ENCODE results near the gene TRIM25. TPM values are rescaled to one million over a fixed set of nuclear protein-coding genes. Genes with fewer than 3 reads are reported as not detected.

The TRIM25 gene
- total RNA-seq, 1 donor from 2014 or later = 25.6 TPM

DNA sequence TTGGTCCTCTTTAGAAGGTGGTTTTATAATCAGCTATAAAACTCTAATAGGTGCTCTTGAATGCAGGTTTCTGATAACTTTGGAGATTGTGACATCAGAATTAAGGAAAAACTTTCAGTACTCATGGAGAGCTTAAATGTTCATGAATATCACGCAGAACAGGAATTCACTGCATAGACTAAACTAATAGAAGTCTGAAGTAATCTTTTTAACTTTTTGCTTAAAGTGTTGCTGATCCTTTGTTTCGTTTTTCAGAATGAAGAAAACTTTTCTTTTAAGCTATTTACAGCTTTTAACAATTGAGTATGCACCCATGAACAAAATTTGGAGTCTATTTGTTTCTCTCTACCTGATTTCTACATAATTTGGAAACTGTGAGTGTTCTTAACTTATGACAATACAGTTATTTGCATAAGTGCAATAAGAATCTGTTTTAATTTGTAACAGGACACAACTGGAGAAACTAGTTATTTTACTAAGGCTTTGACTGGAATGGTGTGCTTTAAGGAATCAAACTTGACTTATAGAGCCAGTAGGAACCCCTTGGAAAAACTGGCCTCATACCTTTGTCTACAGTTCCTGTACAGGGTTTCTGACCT, 17.0 kb upstream of the TRIM25 start:
- Mint-ChIP-seq H3K9me3 (peaks cover 12% of the 10 kb centered on the region), H3K27me3 (ENCODE audit: low read depth) (no peaks in the 10 kb centered on the region), H3K4me1 (no peaks in the 10 kb centered on the region), H3K36me3 (ENCODE audit: low read depth) (peaks cover 42% of the 10 kb centered on the region), H3K27ac (ENCODE audit: unreplicated experiment) (no peak overlapping the region), H3K4me3 (no peak overlapping the region)
- TF ChIP-seq, protein P1, sequence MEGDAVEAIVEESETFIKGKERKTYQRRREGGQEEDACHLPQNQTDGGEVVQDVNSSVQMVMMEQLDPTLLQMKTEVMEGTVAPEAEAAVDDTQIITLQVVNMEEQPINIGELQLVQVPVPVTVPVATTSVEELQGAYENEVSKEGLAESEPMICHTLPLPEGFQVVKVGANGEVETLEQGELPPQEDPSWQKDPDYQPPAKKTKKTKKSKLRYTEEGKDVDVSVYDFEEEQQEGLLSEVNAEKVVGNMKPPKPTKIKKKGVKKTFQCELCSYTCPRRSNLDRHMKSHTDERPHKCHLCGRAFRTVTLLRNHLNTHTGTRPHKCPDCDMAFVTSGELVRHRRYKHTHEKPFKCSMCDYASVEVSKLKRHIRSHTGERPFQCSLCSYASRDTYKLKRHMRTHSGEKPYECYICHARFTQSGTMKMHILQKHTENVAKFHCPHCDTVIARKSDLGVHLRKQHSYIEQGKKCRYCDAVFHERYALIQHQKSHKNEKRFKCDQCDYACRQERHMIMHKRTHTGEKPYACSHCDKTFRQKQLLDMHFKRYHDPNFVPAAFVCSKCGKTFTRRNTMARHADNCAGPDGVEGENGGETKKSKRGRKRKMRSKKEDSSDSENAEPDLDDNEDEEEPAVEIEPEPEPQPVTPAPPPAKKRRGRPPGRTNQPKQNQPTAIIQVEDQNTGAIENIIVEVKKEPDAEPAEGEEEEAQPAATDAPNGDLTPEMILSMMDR (conservative IDR thresholded peaks at IDR 0.05) = no peak
- DNase-seq (ENCODE audit: low read depth, low spot score) = no peak

DNA sequence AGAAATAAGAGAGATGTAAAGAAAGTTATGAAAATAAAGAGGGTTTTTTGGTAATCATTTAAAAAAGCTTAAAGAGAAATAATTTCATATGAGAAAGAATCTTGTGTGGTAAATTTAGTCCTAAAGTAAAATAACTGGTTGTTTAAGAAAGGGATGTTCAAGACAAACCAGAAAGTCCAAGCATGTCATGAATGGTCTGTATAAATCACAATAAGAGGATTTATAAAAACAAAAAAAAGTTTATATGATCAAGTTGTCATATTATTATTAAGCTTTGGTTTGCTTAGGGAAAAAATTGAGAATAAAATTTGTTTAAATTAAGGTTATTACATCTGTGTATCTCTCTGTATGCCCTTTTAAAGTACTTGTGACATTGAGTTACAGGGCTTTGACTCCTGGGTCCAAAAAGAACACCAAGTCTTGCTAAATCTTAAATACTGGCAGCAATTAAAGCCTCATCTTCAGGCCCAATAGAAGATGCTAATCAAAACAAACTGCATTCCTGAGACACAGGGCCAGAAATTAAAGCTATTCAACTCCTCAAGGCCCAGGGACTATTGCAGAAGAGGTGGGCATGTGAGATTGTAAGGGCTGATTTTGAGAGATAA, 15.6 kb upstream of the TRIM25 start:
- H3K27ac Mint-ChIP-seq (ENCODE audit: unreplicated experiment) = no peak overlapping the region
- peaks cover 16% of the 10 kb centered on the region for H3K9me3 Mint-ChIP-seq
- no peak overlapping the region for H3K4me3 Mint-ChIP-seq
- no peak for DNase-seq (ENCODE audit: low read depth, low spot score)
- peaks cover 39% of the 10 kb centered on the region for H3K36me3 Mint-ChIP-seq (ENCODE audit: low read depth)
- TF ChIP-seq, protein P1 (conservative IDR thresholded peaks at IDR 0.05) = no peak
- H3K27me3 Mint-ChIP-seq (ENCODE audit: low read depth) = no peaks in the 10 kb centered on the region
- H3K4me1 Mint-ChIP-seq = no peaks in the 10 kb centered on the region

DNA sequence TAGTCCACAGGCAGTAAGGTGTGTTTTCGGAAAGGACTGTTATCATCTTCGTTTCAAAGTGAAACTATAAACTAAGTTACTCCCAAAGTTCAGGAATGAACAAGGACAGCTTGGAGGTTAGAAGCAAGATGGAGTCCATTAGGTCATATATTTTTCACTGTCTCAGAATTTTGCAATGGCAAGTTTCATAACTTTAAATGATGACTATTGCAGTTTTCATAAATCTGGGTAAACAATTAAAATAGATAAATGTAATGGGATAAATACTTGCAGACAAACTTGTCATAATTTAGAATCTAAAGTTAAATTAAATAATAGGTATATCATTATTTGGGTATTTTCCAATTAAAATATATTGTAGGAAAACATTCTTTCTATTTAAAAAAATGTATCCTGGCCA, 14.7 kb upstream of the TRIM25 start:
- TF ChIP-seq, protein P1 (conservative IDR thresholded peaks at IDR 0.05) = no peak
- Mint-ChIP-seq H3K27ac (ENCODE audit: unreplicated experiment) (no peak overlapping the region), H3K4me1 (no peaks in the 10 kb centered on the region), H3K4me3 (no peak overlapping the region), H3K27me3 (ENCODE audit: low read depth) (no peaks in the 10 kb centered on the region), H3K36me3 (ENCODE audit: low read depth) (peaks cover 30% of the 10 kb centered on the region), H3K9me3 (peaks cover 16% of the 10 kb centered on the region)
- no peak for DNase-seq (ENCODE audit: low read depth, low spot score)

DNA sequence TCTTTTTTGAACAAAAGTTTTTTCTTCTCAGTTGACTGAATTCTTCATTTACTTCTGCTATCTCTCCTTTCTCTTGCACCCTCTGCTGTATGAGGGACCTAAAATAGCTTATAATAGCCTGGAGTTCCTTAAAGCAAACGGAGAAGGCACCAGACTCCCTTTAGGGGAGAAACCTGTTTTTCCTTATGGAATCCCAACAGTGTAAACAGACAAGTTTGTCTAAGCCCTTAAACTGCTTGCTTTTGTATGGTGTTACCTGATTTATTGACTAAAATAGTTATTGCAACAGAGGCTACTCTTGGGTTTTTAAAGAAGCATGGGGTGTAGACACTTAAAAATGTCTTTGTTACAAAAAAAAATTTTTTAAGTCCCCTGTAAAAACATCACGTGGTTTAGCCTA, 12.9 kb upstream of the TRIM25 start:
- TF ChIP-seq, protein P1 (conservative IDR thresholded peaks at IDR 0.05) = no peak
- H3K27ac Mint-ChIP-seq (ENCODE audit: unreplicated experiment) = no peak overlapping the region
- H3K27me3 Mint-ChIP-seq (ENCODE audit: low read depth) = no peaks in the 10 kb centered on the region
- DNase-seq (ENCODE audit: low read depth, low spot score) = no peak
- peaks cover 18% of the 10 kb centered on the region for H3K9me3 Mint-ChIP-seq
- no peak overlapping the region for H3K4me3 Mint-ChIP-seq
- no peaks in the 10 kb centered on the region for H3K4me1 Mint-ChIP-seq
- H3K36me3 Mint-ChIP-seq (ENCODE audit: low read depth) = peaks cover 20% of the 10 kb centered on the region

DNA sequence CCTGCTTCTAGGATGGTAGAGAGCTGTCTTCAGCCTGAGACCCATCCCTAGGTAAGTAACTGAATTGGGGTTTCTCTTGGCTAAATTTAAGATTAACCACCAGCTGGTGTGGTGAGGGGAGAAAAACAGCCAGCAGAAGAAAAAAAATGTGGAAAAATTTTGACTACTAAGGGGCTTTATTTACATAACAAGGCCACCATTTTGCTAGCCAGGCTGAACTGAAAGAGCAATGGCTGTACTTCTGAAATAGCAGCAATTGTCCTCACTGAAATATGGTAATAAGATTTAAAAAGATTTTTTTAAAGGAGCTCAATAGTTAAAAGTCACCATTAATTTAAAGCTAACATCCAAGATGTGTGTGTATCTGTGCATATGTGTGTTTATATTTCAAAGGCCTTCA, 12.4 kb upstream of the TRIM25 start:
- no peak for DNase-seq (ENCODE audit: low read depth, low spot score)
- Mint-ChIP-seq H3K4me3 (no peak overlapping the region), H3K9me3 (peaks cover 18% of the 10 kb centered on the region), H3K27ac (ENCODE audit: unreplicated experiment) (no peak overlapping the region), H3K4me1 (no peaks in the 10 kb centered on the region), H3K36me3 (ENCODE audit: low read depth) (peaks cover 18% of the 10 kb centered on the region), H3K27me3 (ENCODE audit: low read depth) (no peaks in the 10 kb centered on the region)
- TF ChIP-seq, protein P1 (conservative IDR thresholded peaks at IDR 0.05) = no peak

All from neural crest cell (in vitro differentiated cells).